Measurements from ENCODE around the gene SETD1B.
A peak's percentile ranks its signal among the peaks of the same experiment; 100 is the strongest.

Gene SETD1B

DNA sequence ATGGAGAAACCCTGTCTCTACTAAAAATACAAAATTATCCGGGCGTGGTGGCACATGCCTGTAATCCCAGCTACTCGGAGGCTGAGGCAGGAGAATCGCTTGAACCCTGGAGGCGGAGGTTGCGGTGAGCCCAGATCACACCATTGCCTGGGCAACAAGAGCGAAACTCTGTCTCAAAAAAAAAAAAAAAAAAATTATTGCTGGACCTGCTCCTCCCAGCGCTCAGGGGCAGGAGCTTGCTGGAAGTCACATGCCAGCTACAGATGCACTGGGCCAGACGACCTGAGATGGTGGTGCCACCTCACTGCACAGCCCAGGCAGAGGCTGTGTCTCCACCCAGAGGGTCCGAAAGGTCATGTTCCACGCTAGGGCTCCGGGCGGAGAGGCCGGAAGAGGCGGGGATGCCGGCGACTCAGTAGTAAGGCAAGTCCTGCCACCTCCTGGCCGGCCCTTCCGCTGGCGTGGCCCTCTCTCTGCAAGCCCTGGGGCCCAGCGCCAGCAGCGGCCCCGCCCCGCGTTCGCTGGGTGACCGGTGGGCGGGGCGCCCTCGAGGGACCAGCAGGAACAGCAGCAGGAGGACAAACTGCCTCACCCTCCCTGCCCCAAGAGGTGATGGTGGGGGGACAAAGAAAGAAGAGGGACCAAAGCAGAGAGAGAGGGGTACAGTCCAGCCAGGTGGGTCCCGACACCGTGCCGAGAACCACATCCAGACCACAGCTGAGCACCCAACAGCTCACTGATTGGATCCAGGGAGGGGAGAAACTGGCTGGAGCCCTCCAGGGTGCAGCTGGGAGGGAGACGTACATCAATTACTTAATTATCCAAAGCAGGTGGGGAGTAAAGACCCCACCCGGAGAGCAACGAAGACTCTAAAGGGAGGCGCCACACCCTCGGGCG lies 6.7 kb upstream of the SETD1B start:
- DNase-seq = no peak

DNA sequence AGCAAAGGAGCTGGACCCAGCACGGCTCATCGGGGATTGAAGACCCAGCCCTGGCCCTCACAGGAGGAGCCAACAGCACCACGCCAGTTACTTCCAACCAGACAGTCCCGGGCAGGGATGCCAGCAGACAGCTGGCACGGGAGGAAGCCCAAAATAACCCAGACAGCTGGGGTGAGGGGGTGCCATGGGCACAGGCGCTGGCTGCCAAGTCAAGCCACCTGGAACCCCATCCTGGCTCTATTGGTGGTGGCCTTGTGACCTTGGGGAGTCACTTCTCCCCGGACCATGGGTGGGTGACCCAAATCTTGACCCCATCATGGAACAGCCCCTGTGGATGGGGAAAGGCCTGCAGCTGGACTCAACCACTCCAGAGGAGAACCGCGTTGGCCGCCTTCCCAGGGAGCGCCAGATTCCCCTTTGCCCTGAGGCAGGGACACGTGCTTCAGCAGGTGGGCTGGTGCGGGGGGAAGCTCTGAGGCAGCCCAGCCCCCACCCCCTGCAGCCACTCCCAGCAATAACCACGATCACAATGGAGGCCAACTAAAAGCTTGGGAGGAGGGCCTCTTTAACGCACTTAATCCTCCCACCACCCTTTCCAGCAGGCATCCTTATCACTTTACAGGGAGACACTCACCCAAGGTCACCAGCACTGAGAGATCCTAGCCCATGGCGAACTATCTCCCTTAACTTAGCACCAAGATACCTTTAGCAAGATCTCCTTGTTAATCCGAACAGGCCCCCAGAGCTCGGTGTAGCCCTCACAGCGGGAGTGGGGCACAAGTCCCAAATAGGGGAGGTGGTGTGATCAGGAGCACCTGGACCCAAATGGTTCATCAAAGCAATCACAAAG lies 5.6 kb upstream of the SETD1B start:
- DNase-seq = no peak

DNA sequence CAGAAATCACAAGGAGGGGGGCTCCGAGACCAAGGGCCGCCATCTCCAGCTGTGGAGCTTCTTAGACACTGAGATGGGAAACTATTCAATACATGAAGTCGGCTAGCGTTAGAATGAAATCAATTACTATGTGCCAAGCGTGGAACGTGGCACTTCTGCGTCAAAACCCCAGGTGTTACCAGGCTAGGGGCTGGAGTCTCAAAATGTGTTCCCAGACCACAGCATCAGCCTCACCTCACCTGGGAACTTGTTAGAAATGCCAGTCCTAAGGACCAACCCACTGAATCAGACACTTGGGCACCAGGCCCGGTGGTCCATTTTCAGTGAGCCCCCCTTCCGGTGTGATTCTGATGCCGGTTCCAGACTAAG lies 5.0 kb upstream of the SETD1B start:
- DNase-seq = no peak

DNA sequence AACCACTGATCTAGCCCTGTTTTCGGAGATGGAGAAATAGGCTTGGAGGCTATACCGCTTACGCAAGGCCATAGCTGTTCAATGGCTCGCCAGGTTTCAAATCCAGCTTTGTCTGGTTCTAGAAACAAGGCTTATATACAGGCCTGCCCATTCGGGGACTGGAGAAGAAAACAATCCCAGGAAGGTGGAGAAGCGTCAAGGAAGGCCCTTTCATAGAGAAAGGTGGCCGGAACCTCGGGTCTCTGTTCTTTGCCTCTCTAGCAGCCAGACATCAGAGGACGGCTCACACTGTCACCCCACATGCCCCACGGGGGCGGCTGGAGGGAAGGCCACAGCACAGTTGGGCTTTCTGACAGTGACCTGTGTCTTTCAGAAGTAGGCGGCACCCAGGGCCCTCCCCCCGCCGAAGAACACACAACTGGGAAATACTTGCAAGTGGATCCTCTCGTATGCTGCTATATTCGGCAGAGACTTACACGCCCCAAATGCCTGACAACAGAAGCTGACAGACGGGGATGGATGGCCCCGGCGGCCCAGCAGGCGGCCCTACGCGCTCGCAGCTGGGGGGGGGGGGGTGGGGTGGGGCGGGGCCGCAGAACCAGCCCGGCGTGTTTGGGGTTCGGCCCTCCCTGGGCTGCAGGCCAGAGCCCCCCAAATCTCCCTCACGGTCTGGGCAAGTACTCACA lies 4.5 kb upstream of the SETD1B start:
- DNase-seq = peak; percentile 22

DNA sequence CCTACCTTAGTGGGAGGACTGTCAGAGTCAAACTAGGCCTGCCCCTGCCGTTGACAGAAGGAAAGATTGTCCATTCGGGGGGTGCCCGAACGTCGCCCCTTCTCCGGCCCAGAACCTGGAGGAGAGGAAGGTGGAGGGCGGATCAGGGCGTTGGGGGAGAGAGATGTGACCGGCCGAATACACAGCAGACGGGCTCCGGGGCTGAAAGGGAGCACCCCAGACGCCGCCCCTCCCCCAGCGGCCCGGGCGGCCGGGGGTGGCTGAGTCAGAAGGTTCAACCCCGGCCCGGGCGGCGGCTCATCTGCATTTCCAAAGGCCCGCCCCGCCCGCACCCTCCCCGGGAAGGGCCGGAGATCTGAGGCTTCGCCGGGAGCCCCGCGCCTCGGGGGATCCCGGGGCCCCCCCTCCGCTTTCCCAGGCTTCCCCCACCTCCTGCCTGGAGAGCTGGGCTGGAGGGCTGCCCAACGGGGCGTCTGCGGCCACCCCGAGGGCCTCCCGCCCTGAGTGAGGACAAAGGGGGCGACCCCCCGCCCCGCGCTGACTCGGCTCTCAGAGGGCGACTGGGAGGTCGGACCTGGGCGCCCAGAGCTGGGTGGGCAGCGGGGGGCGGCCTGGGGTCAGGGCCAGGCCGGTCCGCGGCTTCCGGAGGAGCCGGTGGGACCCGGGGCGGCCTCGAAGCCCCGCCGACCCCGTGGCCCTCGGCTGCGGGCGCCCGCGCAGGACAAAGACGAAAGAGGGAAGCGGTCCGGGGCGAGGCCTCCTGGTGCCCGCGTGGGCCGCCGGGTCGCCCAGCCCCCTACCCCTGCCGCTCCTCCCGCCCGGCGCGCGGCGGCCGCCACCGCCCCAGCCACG lies 3.7 kb upstream of the SETD1B start:
- DNase-seq = peak; percentile 52

DNA sequence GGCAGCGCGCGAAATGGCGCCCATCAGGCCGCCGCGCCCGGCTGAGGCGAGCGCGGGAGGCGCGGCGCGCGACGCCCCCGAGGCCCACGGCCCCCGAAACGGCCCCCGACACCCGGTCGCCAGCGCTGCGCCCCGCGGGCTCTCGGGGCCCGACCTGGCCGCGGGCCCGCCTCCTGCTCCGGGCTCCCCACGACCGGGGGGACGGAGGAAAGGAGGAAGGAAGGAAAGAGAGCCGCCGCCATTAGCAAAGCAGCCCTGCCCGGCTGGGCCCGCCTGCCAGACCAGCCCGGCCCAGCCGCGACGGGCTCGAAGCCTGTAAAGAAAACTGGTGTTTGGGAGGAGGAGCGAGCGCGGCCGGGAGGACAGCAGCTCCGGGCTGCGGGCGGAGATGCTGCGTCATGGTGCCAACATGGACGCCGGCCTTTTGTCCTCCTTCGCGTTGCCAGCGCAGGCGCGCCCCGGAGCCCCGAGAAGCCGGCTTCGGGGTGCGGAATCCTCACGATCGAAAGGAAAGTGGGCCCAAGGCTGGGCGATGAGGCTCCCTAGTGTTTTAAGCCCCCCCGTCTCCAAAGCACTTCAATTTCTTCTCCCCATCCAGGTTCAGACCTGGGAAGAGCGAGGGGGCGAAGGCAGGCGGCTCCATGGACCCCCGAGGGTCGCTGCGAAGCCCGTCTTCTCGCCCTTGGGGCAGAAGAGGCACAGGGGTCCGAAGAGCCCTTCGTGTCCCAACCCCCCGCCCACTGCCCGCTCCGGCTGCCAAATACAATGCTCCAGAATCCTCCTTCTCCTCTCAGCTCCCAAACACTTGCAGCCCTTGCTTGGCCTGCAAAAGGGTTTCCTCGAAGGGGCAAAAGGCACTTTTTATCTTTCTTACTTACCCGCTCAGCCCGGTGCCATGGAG lies 2.9 kb upstream of the SETD1B start:
- peak; percentile 55 for DNase-seq

DNA sequence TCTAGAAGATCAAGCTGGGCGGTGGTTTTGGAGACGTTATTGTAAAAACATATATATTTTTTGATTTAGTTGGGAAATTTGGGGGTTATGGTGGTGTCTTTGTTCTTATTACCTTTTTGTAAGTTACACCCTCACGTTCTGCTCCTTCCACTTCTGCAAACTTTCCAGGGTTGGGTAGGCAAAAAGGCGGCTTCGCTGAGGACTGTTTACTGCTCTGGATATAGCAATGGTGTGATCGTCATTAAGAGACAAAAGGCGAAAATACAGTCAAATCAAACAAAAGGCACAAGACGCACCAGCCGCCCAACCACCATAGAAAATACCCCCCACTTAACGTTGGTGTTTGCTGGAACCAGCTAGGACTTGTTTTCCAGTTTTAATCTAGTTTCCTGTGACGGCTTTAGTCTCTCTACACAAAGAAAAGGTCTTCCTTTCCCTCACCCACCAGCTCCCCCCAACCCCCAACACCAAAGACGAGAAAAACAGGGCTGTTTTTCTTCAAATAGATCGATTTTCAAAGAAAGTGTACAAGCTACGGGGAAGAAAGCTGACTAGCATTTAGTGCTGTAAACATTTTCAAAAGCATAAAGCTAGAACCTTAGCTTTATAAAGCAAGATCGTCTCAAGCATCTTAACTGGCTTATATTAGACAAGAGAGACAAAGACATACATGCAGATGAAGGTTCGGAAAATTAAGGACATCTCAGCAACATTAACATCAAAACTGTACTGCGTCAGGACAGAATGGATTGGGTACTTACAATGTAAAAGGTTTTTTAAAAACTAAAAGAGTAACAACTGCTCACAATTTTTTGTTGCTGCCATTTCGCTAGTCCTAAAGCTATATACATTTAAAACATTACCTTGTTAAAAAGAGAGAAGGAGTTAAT lies 2.0 kb upstream of the SETD1B start:
- DNase-seq = peak; percentile 12

DNA sequence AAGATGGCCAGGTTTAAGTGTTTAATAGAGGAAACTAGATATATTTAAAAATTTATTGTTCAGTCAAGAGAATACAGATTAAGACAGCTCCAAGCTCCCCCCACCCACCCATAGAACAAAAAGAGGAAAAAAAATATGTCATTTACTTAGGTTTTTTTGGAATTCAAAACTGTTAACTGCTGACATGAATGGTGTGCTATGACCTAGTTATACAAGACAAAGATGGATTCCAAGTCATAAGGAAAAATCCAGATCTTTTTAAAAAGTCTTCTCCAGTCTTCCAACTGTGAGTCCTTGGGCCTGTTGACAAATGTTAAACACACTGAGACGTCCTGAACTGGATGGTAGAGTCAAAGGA lies 1.3 kb upstream of the SETD1B start:
- no peak for DNase-seq

DNA sequence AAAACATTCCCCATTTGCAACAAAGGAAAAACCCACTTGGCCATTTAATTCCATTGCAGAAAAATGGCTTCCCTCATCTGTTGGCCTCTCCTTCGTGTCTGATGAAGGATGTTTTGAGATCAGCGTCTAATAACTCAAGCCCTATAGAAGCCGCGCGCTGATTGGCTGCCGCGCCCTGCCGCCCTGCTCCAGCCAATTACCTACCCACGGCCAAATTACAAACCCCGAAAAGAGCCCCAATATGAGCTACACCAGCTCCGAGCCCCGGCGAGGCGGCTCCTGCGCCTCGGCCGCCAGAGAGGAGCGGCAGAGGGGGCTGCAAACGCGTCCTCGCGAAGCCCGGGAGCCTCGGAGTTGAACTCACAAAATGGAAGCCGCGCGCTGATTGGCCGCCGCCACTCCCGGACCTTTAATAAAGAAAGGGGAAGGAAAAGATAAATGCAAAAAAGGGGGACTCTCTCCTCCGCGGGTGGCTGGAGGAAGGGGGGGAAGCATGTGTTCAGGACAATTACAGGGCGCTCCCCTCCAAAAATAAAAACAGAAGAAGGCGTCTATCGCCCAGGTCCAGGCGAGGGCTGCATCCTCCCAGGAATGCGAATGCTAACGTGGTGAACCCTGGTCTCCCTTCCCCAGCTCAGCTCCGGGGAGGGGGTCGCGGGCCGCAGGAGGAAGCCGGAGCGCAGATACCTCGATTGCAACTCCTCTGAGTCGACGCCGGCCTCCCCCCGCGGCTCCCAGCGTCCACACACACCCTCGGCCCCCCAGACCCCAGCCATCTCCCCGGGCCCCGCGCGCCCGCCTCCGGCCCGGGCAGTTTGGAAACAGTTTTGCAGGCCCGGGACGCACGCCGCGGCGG lies 738 bp upstream of the SETD1B start:
- DNase-seq = peak; percentile 91

DNA sequence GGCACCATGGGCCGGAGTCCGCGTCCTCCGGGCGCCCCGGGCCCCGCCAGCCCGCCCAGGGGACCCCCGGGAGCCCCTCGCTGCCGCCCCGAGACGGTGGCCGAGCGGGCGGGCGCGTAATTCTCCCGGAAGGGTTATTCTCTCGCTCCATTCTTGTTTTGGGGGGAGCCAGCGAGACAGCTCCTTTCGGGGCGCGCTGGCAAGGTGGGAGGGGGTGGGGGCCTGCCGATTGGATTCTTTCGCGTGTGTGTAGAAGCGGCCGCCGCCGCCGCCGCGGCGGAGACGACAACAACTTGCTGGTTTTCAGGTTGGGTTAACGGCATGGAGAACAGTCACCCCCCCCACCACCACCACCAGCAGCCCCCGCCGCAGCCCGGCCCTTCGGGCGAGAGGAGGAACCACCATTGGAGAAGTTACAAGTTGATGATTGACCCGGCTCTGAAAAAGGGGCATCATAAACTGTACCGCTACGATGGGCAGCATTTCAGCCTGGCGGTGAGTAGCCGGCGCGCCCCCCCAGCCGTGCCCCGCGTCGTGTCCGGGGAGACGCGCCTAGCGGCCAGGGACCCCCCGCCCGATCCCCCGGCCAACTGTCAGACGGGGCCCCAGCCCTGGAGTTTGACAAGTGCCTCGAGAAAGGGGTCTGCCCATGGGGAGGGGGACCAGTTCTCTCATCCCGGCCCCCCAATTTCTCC lies 755 bp downstream of the SETD1B start:
- DNase-seq = peak; percentile 16

DNA sequence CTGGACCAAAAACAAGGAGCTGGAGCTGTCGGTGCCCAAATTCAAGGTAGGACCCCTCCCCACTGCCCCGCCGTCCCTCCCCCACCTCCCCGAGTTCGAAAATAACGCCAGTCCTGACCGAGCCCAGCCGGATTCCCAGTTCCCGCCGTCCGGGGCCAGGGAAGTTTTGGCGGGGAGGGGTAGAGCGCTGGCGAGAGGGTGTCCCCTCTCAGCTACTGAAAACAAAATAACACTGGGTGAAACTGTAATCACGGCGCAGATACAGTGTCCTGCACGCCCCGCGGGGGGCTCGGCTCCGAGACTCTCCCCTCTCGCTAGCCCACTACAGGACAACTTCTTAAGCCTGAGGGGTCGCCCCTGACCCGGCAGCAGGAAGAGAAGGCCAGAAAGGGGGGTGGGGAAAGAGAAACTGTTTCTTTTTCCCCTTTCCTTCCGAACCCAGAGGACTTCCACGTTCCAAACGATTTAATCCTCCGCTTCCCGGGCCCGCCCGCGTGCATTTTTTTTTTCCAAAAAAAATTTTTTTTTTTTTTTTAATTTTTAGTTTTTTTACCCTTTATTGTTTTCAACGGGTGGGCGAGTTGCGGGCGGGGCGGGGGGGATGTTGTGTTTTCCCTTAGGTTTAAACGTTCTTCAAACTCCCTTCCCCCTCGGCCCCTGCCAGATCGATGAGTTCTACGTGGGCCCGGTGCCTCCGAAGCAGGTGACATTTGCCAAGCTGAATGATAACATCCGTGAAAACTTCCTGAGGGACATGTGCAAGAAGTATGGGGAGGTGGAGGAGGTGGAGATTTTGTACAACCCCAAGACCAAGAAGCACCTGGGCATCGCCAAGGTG lies 1.6 kb downstream of the SETD1B start:
- DNase-seq = no peak

DNA sequence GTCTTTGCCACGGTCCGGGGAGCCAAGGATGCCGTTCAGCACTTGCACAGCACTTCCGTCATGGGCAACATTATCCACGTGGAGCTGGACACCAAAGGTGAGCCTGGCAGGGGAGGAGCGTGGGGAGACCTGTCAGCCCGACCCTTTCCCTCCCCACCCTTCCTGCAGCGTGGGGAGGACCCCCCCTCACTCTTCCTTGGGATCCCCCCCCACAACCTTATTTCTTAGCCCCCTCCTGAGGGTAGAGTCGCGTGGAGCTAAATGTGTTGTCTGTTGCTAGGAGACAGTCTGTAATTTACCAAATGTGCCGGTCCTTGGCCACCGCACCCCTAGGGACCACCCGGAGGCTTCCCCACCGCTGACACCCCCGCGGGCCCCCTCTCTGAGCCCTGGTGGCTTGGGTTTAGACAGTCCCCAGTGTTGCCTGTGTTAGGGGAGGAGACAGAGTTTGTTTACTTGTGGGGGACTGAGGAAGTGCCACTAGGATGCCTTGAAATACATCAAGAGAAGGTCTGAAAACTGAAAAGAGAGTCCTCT lies 2.3 kb downstream of the SETD1B start:
- DNase-seq = no peak

DNA sequence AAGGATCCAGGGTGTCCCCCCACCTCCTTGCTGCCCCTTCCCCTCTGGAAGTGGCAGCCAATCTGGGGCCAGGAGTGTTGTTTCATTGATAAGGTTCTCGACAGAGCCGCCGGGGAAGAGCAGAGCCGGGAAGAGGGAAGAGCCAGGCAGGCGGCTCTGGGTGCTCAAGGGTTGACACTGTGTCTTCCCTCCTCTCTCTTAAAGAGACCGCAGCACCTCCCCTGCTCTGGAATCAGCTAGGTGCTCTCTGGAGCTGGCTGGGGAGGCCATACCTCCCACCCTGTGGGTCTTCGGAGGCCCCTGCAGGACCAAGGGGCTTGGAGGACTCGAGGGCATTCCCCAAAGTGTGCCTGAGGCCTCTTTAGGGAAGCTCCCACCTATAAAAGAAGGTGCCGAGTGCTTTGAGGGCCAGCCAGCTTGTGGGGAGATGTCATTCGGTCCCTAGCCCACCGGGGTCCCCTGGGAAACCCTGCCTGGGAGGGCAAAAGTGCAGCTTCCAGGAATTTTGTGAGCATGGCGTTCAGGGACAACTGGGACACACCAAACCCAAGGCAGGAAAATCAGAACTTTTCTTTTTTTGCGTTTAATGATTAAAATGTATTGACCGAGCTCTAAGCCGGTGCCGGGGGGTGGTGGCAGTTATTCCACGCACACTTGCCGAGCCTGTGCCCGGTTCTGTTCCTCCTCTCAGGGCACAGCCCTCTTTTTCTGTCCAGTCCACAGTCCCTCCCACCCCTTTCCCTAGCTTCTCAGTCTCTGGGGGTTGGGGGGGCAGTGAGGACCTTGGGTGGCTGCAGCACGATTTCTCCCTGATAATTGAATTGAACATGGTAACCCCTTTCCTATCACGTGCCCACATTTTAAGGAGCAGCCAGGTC lies 3.0 kb downstream of the SETD1B start:
- DNase-seq = no peak

DNA sequence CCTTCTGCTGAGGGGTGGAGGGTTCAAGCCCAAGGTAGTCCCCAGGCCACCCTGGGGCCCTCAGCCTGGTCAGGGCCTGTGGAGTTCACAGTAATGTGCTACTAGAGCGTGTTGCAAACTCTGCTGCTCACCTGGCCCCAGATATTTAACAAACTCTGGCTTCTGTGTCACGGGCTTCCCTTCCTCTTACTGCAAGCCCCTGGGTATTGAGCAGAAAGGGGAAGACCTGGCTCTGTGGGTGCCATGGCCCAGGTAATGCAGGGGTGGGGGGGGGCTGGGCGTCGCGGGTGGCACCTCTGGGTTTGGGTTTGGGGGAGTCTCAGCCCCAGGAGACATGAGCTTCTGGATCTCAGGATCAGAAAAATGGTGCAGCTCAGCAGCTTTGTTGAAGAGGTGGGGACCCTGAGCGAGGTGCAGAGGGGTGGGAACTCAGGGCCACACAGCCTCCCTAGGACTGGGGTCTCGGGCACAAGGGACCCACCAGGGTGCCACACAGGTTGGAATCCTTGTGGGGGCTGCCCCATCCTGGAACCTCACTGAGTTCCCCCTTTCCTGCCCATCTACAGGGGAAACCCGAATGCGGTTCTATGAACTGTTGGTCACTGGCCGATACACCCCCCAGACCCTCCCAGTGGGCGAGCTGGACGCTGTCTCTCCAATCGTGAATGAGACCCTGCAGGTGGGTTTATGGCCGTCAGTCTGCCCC lies 4.0 kb downstream of the SETD1B start:
- DNase-seq = no peak

DNA sequence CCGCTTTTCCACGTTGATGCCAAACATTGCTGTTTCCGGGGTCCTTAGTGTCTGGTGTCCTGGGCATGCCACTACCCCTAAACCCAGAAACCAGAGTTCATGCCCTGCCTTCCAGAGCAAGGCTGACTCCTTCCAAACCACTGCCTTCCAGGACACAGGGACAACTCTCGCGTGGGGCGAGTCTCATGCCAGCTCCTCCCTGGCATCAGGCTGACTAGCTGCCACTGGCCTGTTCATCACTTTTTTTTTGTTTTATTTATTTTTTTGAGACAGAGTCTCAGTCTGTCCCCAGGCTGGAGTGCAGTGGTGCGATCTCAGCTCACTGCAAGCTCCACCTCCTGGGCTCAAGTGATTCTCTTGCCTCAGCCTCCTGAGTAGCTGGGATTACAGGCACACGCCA lies 4.8 kb downstream of the SETD1B start:
- no peak for DNase-seq

DNA sequence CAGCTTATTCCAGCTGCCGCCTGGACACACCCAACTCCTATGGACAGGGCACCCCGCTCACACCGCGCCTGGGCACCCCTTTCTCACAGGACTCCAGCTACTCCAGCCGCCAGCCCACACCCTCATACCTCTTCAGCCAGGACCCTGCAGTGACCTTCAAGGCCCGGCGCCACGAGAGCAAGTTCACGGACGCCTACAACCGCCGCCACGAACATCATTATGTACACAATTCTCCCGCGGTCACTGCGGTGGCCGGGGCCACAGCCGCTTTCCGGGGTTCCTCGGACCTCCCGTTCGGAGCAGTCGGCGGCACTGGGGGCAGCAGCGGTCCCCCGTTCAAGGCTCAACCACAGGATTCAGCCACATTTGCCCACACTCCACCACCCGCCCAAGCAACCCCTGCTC lies 5.9 kb downstream of the SETD1B start:
- no peak for DNase-seq
